Nephron (organoid): ENCODE data around the gene TOP1.

Experiments used
- H3K27ac Mint-ChIP-seq, 3 experiments: 2 replicates each; pipeline ENCODE4 v1.8.0; 2020; ENCODE audit warnings: mixed read lengths in 3 of 3, mild to moderate bottlenecking in 2 of 3, moderate library complexity in 1 of 3
- H3K27me3 Mint-ChIP-seq: 2 replicates; pipeline ENCODE4 v1.8.0; 2021; ENCODE audit warnings: low read depth, mild to moderate bottlenecking, moderate library complexity, mixed read lengths
- H3K36me3 Mint-ChIP-seq: 2 replicates; pipeline ENCODE4 v1.8.0; 2020; ENCODE audit warnings: low read depth, mixed read lengths
- H3K4me1 Mint-ChIP-seq: 2 replicates; pipeline ENCODE4 v1.8.0; 2020; ENCODE audit warnings: mixed read lengths
- H3K4me3 Mint-ChIP-seq, 3 experiments: 2 replicates each; pipeline ENCODE4 v1.8.0; 2020; ENCODE audit warnings: mild to moderate bottlenecking in 3 of 3, mixed read lengths in 3 of 3, moderate library complexity in 2 of 3
- H3K9me3 Mint-ChIP-seq: 2 replicates; pipeline ENCODE4 v1.8.0; 2020; ENCODE audit warnings: mixed read lengths
- CTCF ChIP-seq, 3 experiments: fragments of 200-600 bp; sonication (generic); IDR thresholded peaks; one replicate each; pipeline ENCODE4 v1.5.0; 2021; ENCODE audit warnings: antibody characterized with exemption in 3 of 3; ENCODE audit not compliant: unreplicated experiment in 3 of 3

TOP1 gene

DNA sequence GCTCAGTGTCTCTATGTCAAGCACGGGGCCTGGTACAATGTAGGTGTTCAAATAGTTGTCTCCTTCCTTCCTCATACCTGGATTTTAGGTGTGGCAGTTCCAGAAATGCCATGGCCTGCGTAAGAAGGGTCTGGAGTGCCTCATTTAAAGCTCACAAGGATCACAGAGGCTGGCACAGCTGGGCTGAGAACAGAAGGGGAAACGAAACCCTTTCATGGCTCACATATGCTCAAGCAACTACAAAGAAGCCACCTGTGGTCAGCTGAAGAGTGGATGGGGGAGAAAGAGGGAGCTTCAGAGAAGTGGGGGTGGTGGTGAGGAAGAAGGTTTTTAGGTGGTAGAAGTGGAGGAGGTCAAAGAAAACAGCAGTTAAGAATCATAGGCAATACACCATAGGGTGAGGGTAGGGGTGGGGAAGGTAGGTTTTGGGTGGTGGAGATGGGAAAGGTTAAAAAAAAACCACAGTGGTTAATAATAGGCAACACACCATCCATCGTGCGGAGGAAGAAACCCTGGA is 17.0 kb upstream of the TOP1 start:
- no peak for TF ChIP-seq CTCF (IDR thresholded peaks at IDR 0.05; ENCODE audit: unreplicated experiment in 3 of 3)
- peaks cover 9% of the 10 kb centered on the region for H3K9me3 Mint-ChIP-seq

DNA sequence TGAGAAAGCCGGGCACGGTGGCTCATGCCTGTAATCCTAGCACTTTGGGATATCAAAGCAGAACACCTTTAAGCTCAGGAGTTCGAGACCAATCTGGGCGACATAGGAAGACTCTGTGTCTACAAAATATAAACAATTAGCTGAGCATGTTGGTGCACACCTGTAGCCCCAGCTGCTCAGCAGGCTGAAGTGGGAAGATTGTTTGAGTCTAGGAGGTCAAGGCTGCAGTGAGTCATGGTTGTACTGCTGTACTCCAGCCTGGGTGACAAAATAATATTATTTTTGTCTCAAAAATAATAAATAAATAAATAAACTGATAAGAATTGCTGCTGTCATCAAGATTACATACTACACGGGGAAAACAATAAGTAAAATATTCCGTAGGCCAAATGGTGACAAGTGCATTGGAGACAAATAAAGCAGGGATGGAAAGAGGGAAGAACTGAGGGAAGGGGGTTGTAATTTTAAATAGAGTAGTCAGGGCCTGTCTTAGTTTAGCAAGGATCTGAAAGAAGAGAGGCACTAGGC is 14.0 kb upstream of the TOP1 start:
- TF ChIP-seq CTCF (IDR thresholded peaks at IDR 0.05; ENCODE audit: unreplicated experiment in 3 of 3), result no peak

More for the DNA sequence above, 17.0 kb upstream of the TOP1 start:
- Mint-ChIP-seq H3K4me3 (no peak overlapping the region), H3K4me1 (peaks cover 35% of the 10 kb centered on the region), H3K36me3 (no peaks in the 10 kb centered on the region), H3K27me3 (peaks cover 10% of the 10 kb centered on the region), H3K27ac (no peak overlapping the region)

DNA sequence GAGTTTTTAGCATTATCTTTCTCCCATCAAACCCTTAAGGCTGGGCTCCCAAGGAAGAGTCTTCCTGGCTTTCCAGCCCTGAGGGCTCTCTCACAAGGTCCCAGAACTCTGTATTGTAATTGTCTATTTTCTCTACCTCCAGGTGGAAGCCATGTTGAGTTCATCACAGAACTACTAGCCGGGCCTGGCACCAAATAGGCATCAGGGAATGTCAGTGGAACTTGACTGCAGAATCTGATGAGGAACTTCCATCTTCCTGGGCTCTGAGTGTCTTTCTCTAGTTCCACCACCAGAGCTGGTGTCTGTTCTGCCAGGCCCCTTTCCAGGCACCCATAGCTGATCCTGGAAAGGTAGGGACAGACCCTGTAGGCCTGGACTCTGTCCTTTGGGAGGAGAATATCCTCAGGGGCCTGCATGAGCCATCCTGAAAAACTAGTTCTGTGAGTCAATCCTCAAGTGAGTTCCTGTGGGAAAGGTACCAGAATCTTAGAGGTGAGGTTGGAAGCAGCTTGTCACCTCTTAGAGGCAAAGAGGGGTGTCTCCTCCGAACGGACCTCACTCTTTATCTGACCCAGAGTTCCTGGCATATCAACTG is 11.1 kb upstream of the TOP1 start:
- Mint-ChIP-seq H3K9me3 (no peaks in the 10 kb centered on the region), H3K36me3 (no peaks in the 10 kb centered on the region), H3K4me1 (peaks cover 5% of the 10 kb centered on the region), H3K27ac (no peak overlapping the region), H3K27me3 (no peaks in the 10 kb centered on the region), H3K4me3 (no peak overlapping the region)
- no peak for TF ChIP-seq CTCF (IDR thresholded peaks at IDR 0.05; ENCODE audit: unreplicated experiment in 3 of 3)

More for the DNA sequence above, 14.0 kb upstream of the TOP1 start:
- peaks cover 23% of the 10 kb centered on the region for H3K4me1 Mint-ChIP-seq
- H3K36me3 Mint-ChIP-seq, result no peaks in the 10 kb centered on the region
- H3K27ac Mint-ChIP-seq, result no peak overlapping the region
- peaks cover 6% of the 10 kb centered on the region for H3K27me3 Mint-ChIP-seq
- H3K9me3 Mint-ChIP-seq, result no peaks in the 10 kb centered on the region
- H3K4me3 Mint-ChIP-seq, result no peak overlapping the region

GRCh38 chr20:41018153-41018552 is 10.5 kb upstream of the TOP1 start:
- Mint-ChIP-seq H3K9me3 (no peaks in the 10 kb centered on the region), H3K27ac (no peak overlapping the region), H3K27me3 (no peaks in the 10 kb centered on the region), H3K36me3 (no peaks in the 10 kb centered on the region), H3K4me1 (no peaks in the 10 kb centered on the region), H3K4me3 (no peak overlapping the region)
- TF ChIP-seq CTCF (IDR thresholded peaks at IDR 0.05; ENCODE audit: unreplicated experiment in 3 of 3), result no peak

DNA sequence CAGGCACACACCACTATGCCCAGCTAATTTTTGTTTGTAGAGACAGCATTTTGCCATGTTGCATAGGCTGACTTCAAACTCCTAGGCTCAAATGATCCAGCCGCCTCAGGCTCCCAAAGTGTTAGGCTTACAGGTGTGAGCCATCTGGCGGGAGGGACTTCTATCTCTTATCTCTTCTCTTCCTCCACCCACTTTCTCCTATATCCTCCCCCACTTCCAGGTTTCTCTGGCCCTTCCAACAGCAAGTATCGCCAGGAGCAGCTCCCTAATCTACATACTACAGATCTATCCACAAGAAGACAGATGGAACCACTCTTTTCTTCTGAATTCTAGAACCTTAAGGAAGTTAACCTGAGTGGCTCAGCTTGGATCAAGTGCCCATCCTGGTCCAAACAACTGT is 5.1 kb upstream of the TOP1 start:
- no peaks in the 10 kb centered on the region for H3K9me3 Mint-ChIP-seq
- H3K27ac Mint-ChIP-seq, result no peak overlapping the region
- H3K27me3 Mint-ChIP-seq, result peaks cover 6% of the 10 kb centered on the region
- H3K36me3 Mint-ChIP-seq, result no peaks in the 10 kb centered on the region
- peaks cover 10% of the 10 kb centered on the region for H3K4me1 Mint-ChIP-seq
- no peak for TF ChIP-seq CTCF (IDR thresholded peaks at IDR 0.05; ENCODE audit: unreplicated experiment in 3 of 3)
- H3K4me3 Mint-ChIP-seq, result no peak overlapping the region

DNA sequence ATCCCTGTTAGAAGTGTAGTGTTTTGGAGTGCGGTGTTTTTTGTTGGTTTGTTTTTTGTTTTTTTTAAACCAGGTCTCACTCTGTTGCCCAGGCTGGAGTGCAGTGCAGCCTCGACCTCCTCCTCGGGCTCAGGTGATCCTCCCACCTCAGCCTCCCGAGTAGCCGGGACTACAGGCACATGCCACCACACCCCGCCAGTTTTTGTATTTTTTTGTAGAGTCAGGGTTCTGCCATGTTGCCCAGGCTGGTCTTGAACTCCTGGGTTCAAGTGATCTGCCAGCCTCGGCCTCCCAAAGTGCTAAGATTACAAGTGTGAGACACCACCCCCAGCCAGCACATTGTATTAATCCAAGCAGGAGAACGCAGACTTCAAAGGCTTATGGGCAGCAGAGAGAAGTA is 1.3 kb upstream of the TOP1 start:
- no peak for TF ChIP-seq CTCF (IDR thresholded peaks at IDR 0.05; ENCODE audit: unreplicated experiment in 3 of 3)
- Mint-ChIP-seq H3K4me1 (peaks cover 36% of the 10 kb centered on the region), H3K27me3 (peaks cover 6% of the 10 kb centered on the region), H3K36me3 (peaks cover 14% of the 10 kb centered on the region), H3K9me3 (no peaks in the 10 kb centered on the region), H3K27ac (peak overlapping the region; percentile 2 to 62 (median 7)), H3K4me3 (peak overlapping the region; percentile 90 to 92 (median 92))
